WTC11 (cell line): ENCODE measurements around the gene AMMECR1. TPM values are rescaled to one million over a fixed set of nuclear protein-coding genes. Genes with fewer than 3 reads are reported as not detected.

ENCODE experiments used
- ATAC-seq: fragments of 200-7000 bp; cut with Tn5 transposase; 2 replicates; pipeline ENCODE4 v1.10.0; 2021; ENCODE audit warnings: mild to moderate bottlenecking, moderate library complexity
- CTCF ChIA-PET: fragments of 300-600 bp; sonication (Branson Sonifier 250); formaldehyde crosslinking; loops from one replicate; lab custom pipeline; 2021; ENCODE audit warnings: antibody characterized with exemption; lab: Charles Lee
- POLR2A ChIA-PET: fragments of 350-600 bp; sonication (Branson Sonifier 250); formaldehyde crosslinking; loops from one replicate; lab custom pipeline; 2021; ENCODE audit warnings: antibody characterized with exemption; lab: Charles Lee
- DNase-seq: peaks from one replicate; pipeline ENCODE4 v3.0.0; 2021; ENCODE audit warnings: low spot score
- H3K27ac Mint-ChIP-seq: 2 replicates; pipeline ENCODE4 v1.8.0; 2021; ENCODE audit warnings: mixed read lengths
- H3K27me3 Mint-ChIP-seq: 2 replicates; pipeline ENCODE4 v1.8.0; 2021; ENCODE audit warnings: low read depth, mild to moderate bottlenecking, moderate library complexity, mixed read lengths
- H3K36me3 Mint-ChIP-seq: 2 replicates; pipeline ENCODE4 v1.8.0; 2021; ENCODE audit warnings: mixed read lengths
- H3K4me1 Mint-ChIP-seq: 2 replicates; pipeline ENCODE4 v1.8.0; 2022; ENCODE audit warnings: mixed read lengths
- H3K4me3 Mint-ChIP-seq: 2 replicates; pipeline ENCODE4 v1.8.0; 2021; ENCODE audit warnings: mild to moderate bottlenecking, moderate library complexity, mixed read lengths
- H3K9me3 Mint-ChIP-seq: 2 replicates; pipeline ENCODE4 v1.8.0; 2021; ENCODE audit warnings: mixed read lengths
- ATF2 ChIP-seq: sonication (generic); formaldehyde crosslinking; IDR thresholded peaks from 2 replicates; pipeline ENCODE4 v1.8.1; 2022; ENCODE audit warnings: low read depth, missing genetic modification reagents, borderline replicate concordance
- E2F4 ChIP-seq: sonication (generic); formaldehyde crosslinking; IDR thresholded peaks from 2 replicates; pipeline ENCODE4 v1.8.1; 2022; ENCODE audit warnings: low read depth, mild to moderate bottlenecking, moderate library complexity, missing genetic modification reagents, borderline replicate concordance
- HMGA2 ChIP-seq: fragments of 250-450 bp; sonication (Bioruptor Pico); IDR thresholded peaks from 2 replicates; pipeline ENCODE4 v1.4.0; 2021; ENCODE audit warnings: mild to moderate bottlenecking, moderate library complexity
- IRF2 ChIP-seq: sonication (generic); formaldehyde crosslinking; IDR thresholded peaks from 2 replicates; pipeline ENCODE4 v1.8.0; 2022; ENCODE audit warnings: low read depth, missing genetic modification reagents, borderline replicate concordance
- JAZF1 ChIP-seq: fragments of 250-450 bp; sonication (Bioruptor Pico); IDR thresholded peaks from 2 replicates; pipeline ENCODE4 v1.9.0; 2021; ENCODE audit warnings: moderate library complexity, mild to moderate bottlenecking, inconsistent platforms
- MXD4 ChIP-seq: fragments of 250-450 bp; sonication (Bioruptor Pico); IDR thresholded peaks from 2 replicates; pipeline ENCODE4 v1.8.0; 2021; ENCODE audit warnings: mild to moderate bottlenecking, moderate library complexity, borderline replicate concordance
- NFATC4 ChIP-seq: fragments of 250-450 bp; sonication (Bioruptor Pico); IDR thresholded peaks from 2 replicates; pipeline ENCODE4 v1.9.0; 2021; ENCODE audit warnings: mild to moderate bottlenecking
- NFYB ChIP-seq: sonication (generic); formaldehyde crosslinking; conservative IDR thresholded peaks from 2 replicates; pipeline ENCODE4 v1.8.0; 2022; ENCODE audit warnings: low read depth, missing genetic modification reagents
- PRRX2 ChIP-seq: fragments of 250-450 bp; sonication (Bioruptor Pico); IDR thresholded peaks from 2 replicates; pipeline ENCODE4 v1.8.0; 2021; ENCODE audit warnings: mild to moderate bottlenecking
- TCF7 ChIP-seq: sonication (generic); formaldehyde crosslinking; IDR thresholded peaks from 2 replicates; pipeline ENCODE4 v1.8.0; 2022; ENCODE audit warnings: mild to moderate bottlenecking, low read depth, missing genetic modification reagents, moderate library complexity
- TEAD4 ChIP-seq: sonication (generic); formaldehyde crosslinking; IDR thresholded peaks from 2 replicates; pipeline ENCODE4 v1.8.0; 2022; ENCODE audit warnings: mild to moderate bottlenecking, missing genetic modification reagents
- USF1 ChIP-seq: sonication (generic); formaldehyde crosslinking; IDR thresholded peaks from 2 replicates; pipeline ENCODE4 v1.8.0; 2022; ENCODE audit warnings: mild to moderate bottlenecking, missing genetic modification reagents
- ZNF138 ChIP-seq: sonication (generic); formaldehyde crosslinking; conservative IDR thresholded peaks from 2 replicates; pipeline ENCODE4 v1.8.1; 2022; ENCODE audit warnings: mild to moderate bottlenecking, moderate library complexity, missing genetic modification reagents
- ZNF281 ChIP-seq: sonication (generic); formaldehyde crosslinking; IDR thresholded peaks from 2 replicates; pipeline ENCODE4 v1.8.0; 2023; ENCODE audit warnings: mild to moderate bottlenecking, missing genetic modification reagents
- ZNF532 ChIP-seq: fragments of 250-450 bp; sonication (Bioruptor Pico); IDR thresholded peaks from 2 replicates; pipeline ENCODE4 v1.9.0; 2021; ENCODE audit warnings: mild to moderate bottlenecking, borderline replicate concordance
- ZSCAN18 ChIP-seq: fragments of 250-450 bp; sonication (Bioruptor Pico); IDR thresholded peaks from 2 replicates; pipeline ENCODE4 v2.1.2; 2022; ENCODE audit warnings: mild to moderate bottlenecking, moderate library complexity
- total RNA-seq: library from RNA; stranded (reverse); gene quantifications from 3 replicates; pipeline ENCODE4 v1.2.3, GENCODE V29; 2021

AMMECR1 gene
- total RNA-seq, 1 experiment from 2014 or later, result 18.1 TPM

- no peak for TF ChIP-seq ZSCAN18
- no peak for TF ChIP-seq NFATC4
- no peak for TF ChIP-seq USF1 (CRISPR knock-in tag)
These were observed 2.3 kb downstream of the AMMECR1 start (continued) for GRCh38 chrX:110315551-110315950.

GRCh38 chrX:110311437-110312230 lies 6.3 kb downstream of the AMMECR1 start:
- Mint-ChIP-seq H3K27me3 (no peaks in the 10 kb centered on the region), H3K4me3 (no peak overlapping the region), H3K9me3 (no peaks in the 10 kb centered on the region), H3K27ac (no peak overlapping the region), H3K4me1 (peaks cover 72% of the 10 kb centered on the region), H3K36me3 (no peaks in the 10 kb centered on the region)
- ChIA-PET CTCF (interaction anchor here (0.9 to 1.6 kb wide), 2 partner anchors 107 to 151 kb away, joined by 3 to 4 read pairs; no protein-coding TSS in a partner anchor), POLR2A (no interaction called here)
- TF ChIP-seq ZNF138 (no peak), ZNF281 (CRISPR knock-in tag) (no peak), NFATC4 (no peak), E2F4 (CRISPR knock-in tag) (no peak), ZNF532 (CRISPR knock-in tag) (no peak), TCF7 (CRISPR knock-in tag) (no peak), MXD4 (CRISPR knock-in tag) (no peak), TEAD4 (CRISPR knock-in tag) (no peak), ATF2 (CRISPR knock-in tag) (no peak), PRRX2 (CRISPR knock-in tag) (no peak), HMGA2 (CRISPR knock-in tag) (no peak), NFYB (CRISPR knock-in tag) (no peak), IRF2 (no peak), JAZF1 (CRISPR knock-in tag) (no peak)
- ATAC-seq (no peak), DNase-seq (no peak)
